Stimulated activated CD8-positive, alpha-beta memory T cell treated with anti-CD3 and anti-CD28 coated beads, Interleukin-2, amount 100 ng/mL, for 1 hour (primary cell): ENCODE results near the gene NUP93.
"Not testable (repeated sequence)": the region's sequence is repeated elsewhere in the genome, so short reads cannot be mapped to it uniquely, and the experiment has no call there.

Experiments used
- DNase-seq, 2 donors: peaks; one replicate each; pipeline ENCODE4 v3.0.0-alpha.2; 2020; ENCODE audit warnings: low read depth in 2 of 2

Gene NUP93

DNA sequence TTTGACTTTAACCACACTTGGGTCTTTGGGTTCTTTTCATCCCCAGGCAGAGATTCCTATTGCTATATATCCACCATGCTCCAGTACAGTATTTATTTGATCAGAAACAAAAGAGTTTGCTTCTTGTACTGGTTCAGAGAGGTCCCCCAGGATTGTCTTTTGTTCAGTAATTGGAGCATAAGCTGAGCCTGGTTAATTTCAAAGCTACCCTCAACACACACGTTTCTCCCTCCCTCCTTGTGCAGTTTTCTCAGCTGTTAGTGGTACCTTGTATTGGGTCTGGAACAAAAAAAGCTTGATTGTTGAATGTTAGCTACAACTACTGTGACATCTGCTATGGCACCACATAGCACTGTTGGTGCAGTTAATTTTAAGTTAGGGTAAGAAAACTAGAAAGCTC lies 50.0 kb downstream of the NUP93 start:
- no peak for DNase-seq

DNA sequence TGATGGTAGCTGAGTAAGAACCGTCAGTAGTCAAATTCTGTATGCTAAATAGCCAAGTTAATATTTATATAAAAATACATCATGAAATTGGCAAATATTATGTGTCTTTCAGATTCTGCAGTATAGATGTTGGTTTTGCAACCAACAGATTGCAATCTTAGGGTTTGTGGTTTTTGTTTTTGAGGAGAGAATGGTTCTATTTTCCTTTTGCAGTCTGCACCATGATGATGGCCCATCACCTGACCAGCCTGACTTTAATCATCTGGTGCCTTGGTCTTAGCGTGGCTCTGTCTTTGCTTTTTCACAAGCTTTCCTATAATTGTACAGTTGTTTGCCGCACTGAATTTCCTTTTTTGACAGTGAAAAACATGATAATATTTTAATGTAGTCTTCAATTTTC lies 50.7 kb downstream of the NUP93 start:
- DNase-seq: no peak

DNA sequence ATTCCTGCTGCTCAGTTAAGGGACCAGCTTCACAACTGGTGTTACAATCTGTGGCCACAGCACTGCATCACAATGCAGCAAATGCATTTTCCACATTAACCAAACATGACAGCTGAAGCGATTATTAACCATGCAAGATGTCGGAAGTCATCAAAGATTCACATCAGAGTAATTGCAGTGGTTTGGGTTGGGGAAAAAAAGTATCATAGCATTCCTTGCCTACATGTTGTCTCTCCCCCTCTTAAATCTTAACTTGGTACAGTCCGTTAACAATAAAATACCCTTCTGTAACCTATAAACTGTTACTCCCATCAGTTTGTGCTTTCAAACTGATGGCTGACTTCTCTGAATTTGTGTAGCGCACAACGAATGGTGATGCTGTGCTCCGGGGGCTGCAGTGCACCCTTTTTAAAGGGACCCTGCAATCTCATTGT lies 51.6 kb downstream of the NUP93 start:
- no peak for DNase-seq

DNA sequence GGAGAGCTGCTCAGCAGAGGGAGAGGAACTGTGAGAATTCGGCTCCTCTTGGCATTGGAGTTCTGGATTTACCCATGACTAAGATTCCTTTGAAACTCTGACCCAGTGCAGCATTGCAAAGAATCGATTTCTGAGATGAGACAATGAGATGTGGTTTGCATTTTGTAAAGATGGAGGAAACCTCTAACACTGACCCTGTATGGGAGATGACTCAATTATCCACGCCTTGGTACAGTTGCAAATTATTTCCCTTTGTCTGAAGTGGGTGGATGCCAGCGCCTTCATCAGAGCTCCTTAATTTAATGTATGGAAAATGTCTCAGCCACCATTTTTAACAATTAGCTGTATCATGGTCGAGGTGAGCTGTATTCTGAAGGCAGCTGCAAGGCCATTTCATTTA lies 53.4 kb downstream of the NUP93 start:
- no peak for DNase-seq

DNA sequence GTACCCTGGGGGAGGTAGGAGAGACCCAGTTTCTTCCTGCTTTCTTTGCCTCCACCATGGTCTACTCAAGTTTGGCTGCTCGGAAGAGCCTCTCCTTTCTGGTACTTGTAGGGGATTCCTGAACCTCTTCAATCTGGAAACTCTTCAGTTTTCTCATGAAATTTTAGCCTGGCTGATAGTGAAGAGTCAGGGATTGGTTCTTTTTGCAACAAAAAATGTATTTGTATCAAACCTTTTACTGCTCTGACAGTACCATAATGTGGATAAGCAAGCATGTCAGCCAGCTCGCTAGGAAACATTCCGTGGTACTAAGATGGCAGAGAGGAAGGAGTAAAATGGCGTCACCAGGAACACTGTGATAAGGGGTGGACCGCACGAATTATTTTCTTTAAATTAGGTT lies 55.4 kb downstream of the NUP93 start:
- DNase-seq: no peak

DNA sequence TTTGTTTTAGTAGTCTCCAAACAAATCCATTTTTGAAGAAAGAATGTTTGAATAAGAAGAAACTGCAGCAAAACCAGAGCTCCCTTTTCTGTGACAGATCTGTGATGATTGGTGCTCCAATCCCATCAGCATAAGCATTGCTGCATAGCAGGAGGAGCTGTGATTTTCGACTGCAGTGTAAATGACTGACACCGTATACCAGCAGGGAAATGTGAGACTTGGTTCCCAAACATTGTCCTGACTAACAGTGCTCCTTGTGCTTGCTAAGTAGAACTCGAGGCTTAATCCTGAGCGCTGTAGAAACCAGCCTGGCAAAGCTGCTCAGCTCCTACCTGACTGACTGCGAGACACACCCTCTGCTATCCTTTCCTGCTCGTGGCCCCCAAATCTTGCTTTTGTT lies 57.2 kb downstream of the NUP93 start:
- DNase-seq: no peak

DNA sequence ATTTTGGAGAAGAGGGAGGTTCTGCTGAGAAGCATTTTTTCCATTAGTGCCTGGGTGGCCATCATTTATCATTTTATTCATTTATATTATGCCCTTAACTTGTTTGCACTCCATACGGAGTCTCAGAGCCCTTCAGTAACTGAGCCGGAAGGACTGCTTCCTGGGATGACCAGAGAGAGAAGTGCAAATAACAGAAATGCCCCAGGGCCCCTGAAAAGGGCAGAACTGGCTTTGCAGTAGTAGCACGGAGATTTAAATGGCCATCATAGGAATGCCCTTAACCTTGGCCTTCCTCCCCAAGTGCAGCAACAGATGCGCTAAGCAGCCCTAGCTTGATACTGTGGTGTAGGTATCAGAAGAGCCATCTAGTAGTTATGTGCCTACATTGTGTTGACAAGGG lies 58.5 kb downstream of the NUP93 start:
- DNase-seq: no peak

DNA sequence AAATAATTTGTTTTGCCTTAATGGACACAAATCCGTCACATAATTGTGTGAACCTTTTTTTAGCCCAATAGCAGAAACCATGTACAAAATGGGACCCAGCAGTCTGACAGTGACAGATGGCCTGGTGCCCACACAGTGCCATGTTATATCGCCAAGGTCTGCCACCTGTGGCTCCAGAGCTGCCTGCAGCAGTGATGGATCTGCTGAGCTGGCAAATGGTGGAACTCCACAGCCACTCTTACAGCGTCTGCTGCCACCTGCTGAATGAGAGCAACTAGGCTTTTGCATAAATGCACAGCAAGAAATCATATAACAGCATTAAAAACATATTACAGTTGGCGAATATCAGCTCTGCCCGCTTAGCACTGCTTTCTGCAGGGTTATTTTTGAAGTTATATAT lies 59.4 kb downstream of the NUP93 start:
- no peak for DNase-seq

DNA sequence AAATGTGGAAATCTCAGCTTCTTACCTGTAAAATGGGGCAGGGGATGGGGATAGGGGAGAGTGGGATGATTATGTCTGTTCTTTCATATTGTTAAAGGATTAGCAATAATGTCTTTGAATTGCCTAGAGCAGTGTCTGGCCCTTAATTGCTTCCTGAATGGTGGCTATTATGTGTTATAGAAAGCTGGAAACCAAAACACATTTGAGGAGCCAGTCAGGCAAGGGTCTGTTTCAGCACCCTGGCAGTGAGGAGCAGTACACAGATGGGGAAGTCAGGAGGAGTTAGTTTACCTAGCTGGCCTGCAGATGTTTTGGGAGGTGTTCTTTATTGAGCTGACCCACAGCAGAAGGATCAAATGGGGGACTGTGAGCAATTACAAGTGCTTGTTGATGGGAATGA lies 63.0 kb downstream of the NUP93 start:
- no peak for DNase-seq

DNA sequence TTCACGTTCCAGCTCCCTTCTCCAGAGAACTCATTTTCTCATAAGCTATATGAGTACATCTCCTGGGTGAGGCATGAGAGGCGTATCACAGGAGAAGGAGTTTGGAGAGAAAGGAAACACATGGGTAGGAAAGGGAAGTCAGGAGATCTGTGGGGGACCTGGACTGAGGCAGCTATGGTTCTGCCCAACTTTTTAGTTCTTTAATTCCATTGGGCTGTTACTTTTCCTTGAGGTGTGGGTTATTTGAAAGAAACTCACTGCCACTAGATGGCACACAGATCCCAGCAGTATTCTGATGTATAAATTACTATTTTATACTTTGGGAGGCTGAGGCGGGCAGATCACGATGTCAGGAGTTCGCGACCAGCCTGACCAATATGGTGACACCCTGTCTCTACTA lies 63.6 kb downstream of the NUP93 start:
- no peak for DNase-seq

DNA sequence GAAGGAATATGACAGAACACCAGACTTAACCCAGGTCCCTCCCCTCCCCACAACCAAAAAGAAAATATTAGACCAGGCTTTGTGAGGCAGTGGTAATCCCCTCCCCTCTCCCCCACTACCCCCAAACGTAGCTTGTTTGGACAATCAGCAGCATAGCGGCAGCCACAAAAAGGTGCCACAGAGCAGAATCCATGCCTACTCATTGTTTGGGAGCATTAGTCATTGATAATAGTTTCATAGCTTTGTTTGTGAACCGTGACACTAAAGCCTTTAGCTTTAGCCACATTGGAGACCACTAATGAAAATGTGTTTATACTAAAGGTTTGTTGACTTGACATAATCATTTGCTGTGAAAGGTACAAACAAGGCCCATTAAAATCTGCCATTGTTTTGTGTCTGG lies 65.1 kb downstream of the NUP93 start:
- no peak for DNase-seq

DNA sequence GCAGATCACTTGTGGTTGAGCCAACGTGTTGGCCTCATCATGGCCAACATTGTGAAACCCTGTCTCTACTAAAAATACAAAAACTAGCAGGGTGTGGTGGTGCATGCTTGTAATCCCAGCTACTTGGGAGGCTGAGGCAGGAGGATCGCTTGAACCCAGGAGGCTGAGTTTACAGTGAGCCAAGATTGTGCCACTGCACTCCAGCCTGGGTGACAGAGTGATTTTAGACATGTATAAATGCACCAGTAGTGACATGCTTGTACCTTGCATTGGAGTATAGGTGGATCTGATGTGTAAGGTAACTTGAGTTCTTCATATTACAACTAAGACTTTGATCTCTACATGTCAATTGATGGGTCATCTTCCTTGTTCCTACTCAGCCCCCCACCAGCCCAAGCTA lies 67.1 kb downstream of the NUP93 start:
- not testable (repeated sequence) for DNase-seq

DNA sequence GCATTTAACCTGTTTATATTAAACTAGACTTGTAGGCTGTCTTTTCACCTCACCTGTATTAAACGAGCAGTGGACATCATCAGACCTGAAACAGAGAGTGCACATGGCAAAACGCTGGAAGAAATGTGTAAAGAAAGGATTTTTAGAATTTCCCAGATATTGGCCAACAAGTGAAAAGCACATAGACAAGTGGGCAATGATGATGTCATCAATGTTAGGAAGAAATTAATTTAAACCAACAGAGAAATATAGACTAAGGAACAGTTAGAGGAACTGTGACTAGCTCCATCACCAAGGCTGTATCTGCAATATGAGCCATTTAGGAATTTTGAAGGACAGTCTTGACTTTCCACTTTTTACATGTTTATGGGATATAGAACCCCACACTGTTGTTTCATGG lies 67.9 kb downstream of the NUP93 start:
- DNase-seq: no peak

DNA sequence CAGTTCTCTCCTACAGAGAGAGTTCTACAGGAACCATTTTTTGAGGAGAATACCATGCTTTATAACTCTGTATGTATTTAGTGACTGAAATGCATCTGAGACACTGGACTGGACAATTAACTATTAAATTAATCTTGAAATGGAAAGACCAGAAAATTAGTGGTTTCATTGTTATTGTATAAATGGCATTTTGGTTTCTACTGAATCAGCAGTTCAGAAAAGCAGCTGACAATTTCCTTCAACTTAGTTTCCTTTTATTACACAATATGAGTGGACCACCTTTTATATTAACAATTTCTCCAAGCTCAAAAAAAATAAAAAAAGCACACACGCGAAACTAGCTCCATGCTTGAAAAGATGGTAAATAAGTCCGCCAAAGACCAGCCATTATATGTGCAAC lies 69.0 kb downstream of the NUP93 start:
- DNase-seq: no peak

DNA sequence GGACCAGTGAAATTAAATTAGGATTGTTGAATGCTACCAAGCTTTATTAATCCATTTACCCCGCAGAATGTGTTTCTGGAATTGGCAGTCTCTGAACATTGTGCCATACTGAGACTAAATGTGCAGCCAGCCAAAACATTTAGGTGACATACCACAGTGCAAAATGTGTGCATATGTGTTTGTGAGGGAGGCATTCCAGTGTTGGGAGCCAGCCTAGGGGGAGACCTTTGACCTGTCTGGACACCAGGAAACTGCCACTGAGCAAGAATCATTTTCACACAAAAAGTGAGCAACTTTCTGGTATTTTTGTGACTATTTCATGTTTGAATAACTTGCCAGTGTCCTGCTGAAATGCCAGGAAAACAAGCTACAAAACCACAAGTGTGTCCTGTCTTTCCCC lies 70.4 kb downstream of the NUP93 start:
- DNase-seq: no peak

DNA sequence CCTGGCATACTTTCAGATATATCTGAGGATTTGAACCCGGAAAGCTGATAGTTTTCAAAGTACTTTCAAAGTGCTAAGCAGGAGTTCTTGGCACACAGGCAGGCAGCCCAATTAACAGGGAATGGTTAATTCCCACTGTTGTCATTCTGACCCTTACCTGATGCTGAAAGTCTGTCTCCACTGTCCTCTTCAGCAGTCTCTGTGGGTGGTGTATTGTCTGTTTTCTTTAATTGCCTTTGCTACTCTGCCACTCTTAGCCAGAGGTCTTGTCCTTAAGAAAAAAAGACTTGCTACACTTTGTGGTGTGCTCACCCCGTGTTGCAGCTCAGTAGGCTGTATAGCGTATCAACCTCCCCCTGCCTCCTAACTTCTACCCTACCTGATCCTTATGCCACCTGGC lies 71.8 kb downstream of the NUP93 start:
- no peak for DNase-seq

DNA sequence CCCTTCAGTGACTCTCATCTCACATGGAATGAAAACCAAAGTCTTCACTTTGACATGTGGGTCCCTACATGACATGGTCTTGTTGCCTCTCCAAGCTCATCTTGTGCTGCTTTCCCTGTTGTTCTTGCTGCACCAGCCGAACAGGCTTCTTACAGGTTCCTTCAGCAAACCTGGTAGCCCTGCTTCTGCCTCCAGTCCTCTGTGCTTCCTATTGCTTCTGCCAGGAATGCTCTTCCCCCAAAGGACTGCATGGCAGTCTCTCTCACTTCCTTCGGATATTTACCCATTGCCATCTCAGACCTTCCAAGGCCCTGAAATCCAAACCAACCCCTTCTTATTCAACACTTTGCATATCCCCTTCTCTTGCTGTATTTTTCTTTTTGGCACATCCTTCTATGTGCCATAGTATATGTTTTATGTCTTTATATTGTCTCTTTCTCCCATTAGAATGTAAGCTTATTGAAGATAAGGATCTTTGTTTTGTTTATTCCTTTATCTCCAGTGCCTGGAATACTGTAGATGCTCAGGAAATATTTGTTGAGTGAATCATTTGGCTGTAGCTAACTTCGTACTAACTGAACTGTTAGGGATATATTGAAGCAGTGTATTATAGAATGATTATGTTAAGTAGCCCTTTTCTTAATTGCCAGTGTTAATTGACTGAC lies 77.2 kb downstream of the NUP93 start:
- DNase-seq: no peak

DNA sequence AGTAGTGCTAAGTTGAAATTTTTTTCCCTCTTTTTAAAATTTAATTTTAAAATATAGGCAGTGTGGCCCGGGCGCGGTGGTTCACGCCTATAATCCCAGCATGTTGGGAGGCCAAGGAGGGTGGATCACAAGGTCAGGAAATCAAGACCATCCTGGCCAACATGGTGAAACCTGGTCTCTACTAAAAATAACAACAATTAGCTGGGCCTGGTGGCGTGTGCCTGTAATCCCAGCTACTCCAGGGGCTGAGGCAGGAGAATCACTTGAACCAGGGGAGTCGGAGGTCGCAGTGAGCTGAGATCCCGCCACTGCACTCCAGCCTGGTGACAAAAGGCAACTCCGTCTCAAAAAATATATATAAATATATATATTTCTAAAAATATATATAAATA lies 77.7 kb downstream of the NUP93 start:
- DNase-seq: not testable (repeated sequence)

DNA sequence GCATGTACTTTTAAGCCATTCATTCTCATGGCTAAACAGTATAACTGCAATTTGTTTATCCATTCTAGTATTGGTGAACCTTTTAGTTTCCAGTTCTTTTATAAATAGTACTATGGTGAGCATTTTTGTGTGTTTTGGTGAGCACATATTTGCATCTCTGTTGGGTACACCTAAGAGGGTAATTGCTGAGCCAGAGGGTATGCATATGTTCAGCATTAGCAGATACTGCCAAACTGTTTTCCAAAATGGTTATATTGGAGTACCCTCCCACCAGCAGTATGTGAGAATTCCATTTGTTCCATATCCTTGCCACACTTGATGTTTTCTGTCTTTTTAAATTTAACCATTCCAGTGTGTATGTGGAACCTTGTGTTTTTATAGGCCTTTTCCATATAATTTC lies 81.0 kb downstream of the NUP93 start:
- DNase-seq: no peak

DNA sequence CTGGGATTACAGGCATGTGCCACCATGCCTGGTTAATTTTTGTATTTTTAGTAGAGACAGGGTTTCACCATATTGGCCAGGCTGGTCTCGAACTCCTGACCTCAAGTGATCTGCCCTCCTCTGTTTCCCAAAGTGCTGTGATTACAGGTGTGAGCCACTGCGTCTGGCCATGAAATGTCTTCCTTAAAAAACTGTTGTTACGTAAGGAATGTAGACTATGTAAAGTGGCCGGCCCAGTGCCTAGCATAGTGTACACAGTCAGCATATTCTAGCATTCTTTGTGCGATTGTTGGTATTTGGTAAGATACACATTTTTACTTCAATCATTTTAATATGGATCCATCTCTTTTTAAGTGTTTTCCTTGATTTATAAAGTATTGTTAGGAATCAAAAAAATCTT lies 81.7 kb downstream of the NUP93 start:
- DNase-seq: not testable (repeated sequence)

DNA sequence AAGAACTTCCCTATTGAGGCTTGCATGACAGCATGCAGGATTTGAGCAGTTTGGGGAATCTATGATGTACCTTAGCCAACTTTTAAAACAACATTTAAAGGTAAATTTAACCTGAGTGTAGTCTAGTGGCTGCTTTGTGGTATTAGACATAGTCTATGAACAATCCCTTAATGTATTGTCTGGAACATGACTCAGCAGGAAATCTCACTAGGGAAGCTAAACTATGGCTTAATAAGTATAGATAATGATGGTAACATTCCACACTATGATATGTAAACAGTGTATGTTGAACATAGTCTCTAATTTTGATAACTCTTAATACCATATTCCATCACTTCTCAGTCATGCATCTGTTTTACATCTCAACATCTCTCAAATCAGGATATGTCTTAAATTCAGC lies 83.0 kb downstream of the NUP93 start:
- DNase-seq: no peak

DNA sequence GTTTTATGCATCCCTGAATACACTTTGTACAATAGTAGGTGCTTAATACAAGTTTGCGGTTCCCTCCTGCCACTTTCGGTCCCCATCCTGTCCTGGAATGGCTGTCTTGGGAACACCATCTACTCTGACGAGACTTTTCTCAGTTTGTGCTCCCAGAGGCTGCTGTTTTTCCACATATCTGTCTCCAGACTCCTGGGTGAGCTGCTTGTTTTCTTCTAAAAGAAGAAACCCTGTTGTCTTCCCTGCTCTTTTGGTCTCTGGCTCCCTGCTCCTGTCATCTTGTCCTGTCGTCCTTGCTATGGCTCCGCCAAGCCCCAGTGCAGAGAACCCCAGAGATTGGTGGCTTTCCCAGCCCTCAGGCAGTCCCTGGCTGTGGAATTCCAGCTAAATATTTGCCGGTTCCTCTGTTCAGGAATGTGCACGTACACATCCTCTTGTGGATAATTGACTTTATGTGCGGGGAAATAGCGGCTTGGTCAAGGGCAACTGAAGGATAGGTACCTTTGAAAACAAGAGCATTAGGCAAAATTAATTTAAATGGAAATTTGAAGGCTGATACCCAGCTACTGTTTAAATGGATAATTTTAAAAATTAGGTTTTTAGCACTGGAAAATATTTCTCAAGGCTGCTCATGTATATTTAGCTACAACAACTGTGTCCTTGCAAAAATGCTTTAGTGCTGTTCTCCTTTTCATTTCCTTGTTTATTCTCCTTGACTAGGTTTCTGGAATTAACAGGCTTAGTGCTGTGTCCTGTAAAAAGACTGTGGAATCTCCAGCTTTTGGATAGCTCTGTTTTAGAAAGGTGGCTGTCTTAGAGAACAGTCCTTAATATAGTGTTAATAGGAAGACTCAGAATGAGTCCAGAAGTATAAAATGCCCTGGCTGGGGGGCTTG lies 84.9 kb downstream of the NUP93 start:
- no peak for DNase-seq

DNA sequence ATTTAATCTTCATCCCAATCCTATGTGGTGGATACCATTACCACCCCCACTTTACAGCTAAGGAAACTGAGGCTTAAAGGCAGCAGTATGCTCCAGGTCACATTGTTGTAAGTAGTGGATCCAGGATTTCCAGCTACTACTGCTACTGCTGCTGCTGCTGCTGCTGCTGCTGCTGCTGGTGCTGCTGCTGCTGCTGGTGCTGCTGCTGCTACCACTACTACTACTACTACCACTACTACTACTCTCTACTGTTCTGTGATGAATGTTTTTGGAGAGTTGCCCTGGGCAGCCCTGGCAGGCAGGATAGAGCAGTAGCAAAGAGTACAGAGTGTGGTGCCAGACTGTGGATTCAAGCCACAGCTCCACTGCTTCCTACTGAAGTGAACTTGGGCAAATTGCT lies 85.8 kb downstream of the NUP93 start:
- no peak for DNase-seq
